MG63 (cell line): ENCODE results near the gene BCL11B. TPM values are rescaled to one million over a fixed set of nuclear protein-coding genes. Genes with fewer than 3 reads are reported as not detected.
"Not testable (repeated sequence)": the region's sequence is repeated elsewhere in the genome, so short reads cannot be mapped to it uniquely, and the experiment has no call there.

Source experiments
- DNase-seq: peaks from one replicate; pipeline ENCODE4 v3.0.0-alpha.2; 2020
- H3K27me3 ChIP-seq: fragments of 250-450 bp; sonication (Bioruptor Pico); 2 replicates; pipeline ENCODE4 v1.5.1; 2020; ENCODE audit warnings: mild to moderate bottlenecking, moderate library complexity
- H3K36me3 ChIP-seq: fragments of 250-450 bp; sonication (Bioruptor Pico); 2 replicates; pipeline ENCODE4 v1.5.1; 2020; ENCODE audit warnings: mild to moderate bottlenecking, moderate library complexity
- H3K4me3 ChIP-seq: fragments of 250-450 bp; sonication (Bioruptor Pico); 2 replicates; pipeline ENCODE4 v1.5.1; 2020; ENCODE audit warnings: mild to moderate bottlenecking, moderate library complexity
- H3K9me3 ChIP-seq: fragments of 250-450 bp; sonication (Bioruptor Pico); 2 replicates; pipeline ENCODE4 v1.5.1; 2020; ENCODE audit warnings: mild to moderate bottlenecking, moderate library complexity
- total RNA-seq: library from RNA; depleted of rRNA; stranded (reverse); fragments of >200 nt; shearing (Covaris generic); gene quantifications from 2 replicates; pipeline ENCODE4 v1.2.3, GENCODE V29; 2014; ENCODE audit warnings: low replicate concordance

Gene BCL11B
- total RNA-seq, 1 experiment from 2014 or later, result not detected

GRCh38 chr14:99239661-99240092 is 32.3 kb downstream of the BCL11B start:
- Histone ChIP-seq H3K27me3 (no peaks in the 10 kb centered on the region), H3K36me3 (no peaks in the 10 kb centered on the region), H3K4me3 (no peak overlapping the region), H3K9me3 (no peaks in the 10 kb centered on the region)
- DNase-seq, result no peak

- H3K9me3 ChIP-seq, result no peaks in the 10 kb centered on the region
- H3K4me3 ChIP-seq, result no peak overlapping the region
- DNase-seq, result no peak
- no peaks in the 10 kb centered on the region for H3K36me3 ChIP-seq
- no peaks in the 10 kb centered on the region for H3K27me3 ChIP-seq
Observed at GRCh38 chr14:99238216-99238615, 33.8 kb downstream of the BCL11B start.

GRCh38 chr14:99237288-99237687 is 34.7 kb downstream of the BCL11B start:
- no peak for DNase-seq
- Histone ChIP-seq H3K4me3 (no peak overlapping the region), H3K9me3 (no peaks in the 10 kb centered on the region), H3K36me3 (no peaks in the 10 kb centered on the region), H3K27me3 (no peaks in the 10 kb centered on the region)

GRCh38 chr14:99236386-99237138 is 35.4 kb downstream of the BCL11B start:
- DNase-seq, result no peak
- Histone ChIP-seq H3K4me3 (no peak overlapping the region), H3K27me3 (no peaks in the 10 kb centered on the region), H3K36me3 (no peaks in the 10 kb centered on the region), H3K9me3 (no peaks in the 10 kb centered on the region)

- H3K9me3 ChIP-seq, result no peaks in the 10 kb centered on the region
- H3K27me3 ChIP-seq, result no peaks in the 10 kb centered on the region
- H3K4me3 ChIP-seq, result no peak overlapping the region
- H3K36me3 ChIP-seq, result no peaks in the 10 kb centered on the region
- no peak for DNase-seq
Observed at GRCh38 chr14:99235582-99236320, 36.2 kb downstream of the BCL11B start.

- no peak overlapping the region for H3K4me3 ChIP-seq
- H3K9me3 ChIP-seq, result no peaks in the 10 kb centered on the region
- H3K27me3 ChIP-seq, result no peaks in the 10 kb centered on the region
- DNase-seq, result no peak
- no peaks in the 10 kb centered on the region for H3K36me3 ChIP-seq
Observed at GRCh38 chr14:99234961-99235571, 36.9 kb downstream of the BCL11B start.

- Histone ChIP-seq H3K9me3 (no peaks in the 10 kb centered on the region), H3K27me3 (no peaks in the 10 kb centered on the region), H3K4me3 (no peak overlapping the region), H3K36me3 (no peaks in the 10 kb centered on the region)
- no peak for DNase-seq
Observed at GRCh38 chr14:99234355-99234754, 37.6 kb downstream of the BCL11B start.

GRCh38 chr14:99233222-99234035 is 38.6 kb downstream of the BCL11B start:
- DNase-seq, result no peak
- Histone ChIP-seq H3K27me3 (no peaks in the 10 kb centered on the region), H3K4me3 (no peak overlapping the region), H3K36me3 (no peaks in the 10 kb centered on the region), H3K9me3 (no peaks in the 10 kb centered on the region)

- no peaks in the 10 kb centered on the region for H3K9me3 ChIP-seq
- H3K27me3 ChIP-seq, result no peaks in the 10 kb centered on the region
- H3K4me3 ChIP-seq, result no peak overlapping the region
- DNase-seq, result no peak
- no peaks in the 10 kb centered on the region for H3K36me3 ChIP-seq
Observed at GRCh38 chr14:99232714-99233214, 39.2 kb downstream of the BCL11B start.

- no peak for DNase-seq
- Histone ChIP-seq H3K27me3 (no peaks in the 10 kb centered on the region), H3K9me3 (no peaks in the 10 kb centered on the region), H3K36me3 (no peaks in the 10 kb centered on the region), H3K4me3 (no peak overlapping the region)
Observed at GRCh38 chr14:99231850-99232713, 39.9 kb downstream of the BCL11B start.

- no peaks in the 10 kb centered on the region for H3K36me3 ChIP-seq
- no peak for DNase-seq
- no peaks in the 10 kb centered on the region for H3K9me3 ChIP-seq
- H3K27me3 ChIP-seq, result no peaks in the 10 kb centered on the region
- no peak overlapping the region for H3K4me3 ChIP-seq
Observed at GRCh38 chr14:99231161-99231849, 40.7 kb downstream of the BCL11B start.

GRCh38 chr14:99230208-99231151 is 41.5 kb downstream of the BCL11B start:
- no peak for DNase-seq
- Histone ChIP-seq H3K4me3 (no peak overlapping the region), H3K36me3 (no peaks in the 10 kb centered on the region), H3K27me3 (no peaks in the 10 kb centered on the region), H3K9me3 (no peaks in the 10 kb centered on the region)

GRCh38 chr14:99229654-99230207 is 42.3 kb downstream of the BCL11B start:
- H3K27me3 ChIP-seq, result no peaks in the 10 kb centered on the region
- H3K9me3 ChIP-seq, result no peaks in the 10 kb centered on the region
- no peaks in the 10 kb centered on the region for H3K36me3 ChIP-seq
- DNase-seq, result no peak
- H3K4me3 ChIP-seq, result no peak overlapping the region

- DNase-seq, H3K9me3 ChIP-seq, H3K4me3 ChIP-seq, H3K27me3 ChIP-seq, H3K36me3 ChIP-seq: not testable (repeated sequence)
Observed at GRCh38 chr14:99228760-99229159, 43.2 kb downstream of the BCL11B start.
